Pancreas (tissue), 10 donors: Measurements from ENCODE around the gene PKP4. TPM values are rescaled to one million over a fixed set of nuclear protein-coding genes. Genes with fewer than 3 reads are reported as not detected.

ENCODE experiments used
- ATAC-seq, 4 donors: fragments of 200-7000 bp; cut with Tn5 transposase; one replicate each; pipeline versions ENCODE4 v1.8.0 to v1.9.1; 2020; ENCODE audit warnings: mild to moderate bottlenecking in 4 of 4, moderate library complexity in 4 of 4
- DNase-seq, 6 donors: peaks; one replicate each; pipeline ENCODE4 v3.0.0-alpha.2; 2020
- FAIRE-seq: peaks from 2 replicates; lab custom pipeline; 2012; peaks lifted over from hg19 to GRCh38; lab: Jason Lieb, UNC
- H3K27ac ChIP-seq, 4 donors: fragments of 200-600 bp; sonication (generic); 1 replicate in 3 of 4; 2 replicates in 1 of 4; pipeline versions ENCODE4 v1.5.0 to v1.8.0; 2020
- H3K27me3 ChIP-seq, 4 donors: fragments of 200-600 bp; one replicate each; pipeline ENCODE4 v1.8.0; 2021
- H3K36me3 ChIP-seq, 3 donors: fragments of 200-600 bp; sonication (generic) in 1 of 3; one replicate each; pipeline versions ENCODE4 v1.5.0 to v1.8.0; 2020 to 2021
- H3K4me1 ChIP-seq, 3 donors: fragments of 200-600 bp; one replicate each; pipeline ENCODE4 v1.8.0; 2021
- H3K4me3 ChIP-seq, 4 donors: fragments of 200-600 bp; sonication (generic) in 2 of 4; one replicate each; pipeline versions ENCODE4 v1.5.0 to v1.8.0; 2020 to 2021
- H3K9me3 ChIP-seq, 4 donors: fragments of 200-600 bp; one replicate each; pipeline ENCODE4 v1.8.0; 2021
- WGBS, 2 donors: extraction: QIAGEN DNeasy Blood & Tissue Kit; methylation state at CpG; one replicate each; pipeline ENCODE4 v1.1.7; 2013; 5-methylcytosine and 5-hydroxymethylcytosine counted together
- intact Hi-C, 3 donors: fragments of 100-400 bp; cut with DNase I; formaldehyde crosslinking; loops; one replicate each; pipeline versions ENCODE4 v1.11.1 to v1.14.2; 2022
- polyA plus RNA-seq, 2 donors: library from polyadenylated mRNA; stranded (reverse); fragments of 200-250 nt; gene quantifications; one replicate each; pipeline ENCODE4 v1.2.3, GENCODE V29; 2013
- total RNA-seq, 6 donors: library from RNA; stranded (reverse); fragmentation: NEBNext Ultra II Directional in 4 of 6; extraction: Animal tissue kit (Norgen Biotek cat#: 25700) in 4 of 6; gene quantifications; one replicate each; pipeline versions ENCODE4 v1.2.1 to v1.2.4, GENCODE V29; 2021 to 2023
- TF ChIP-seq, protein P1 (sequence below), 4 donors: fragments of 200-600 bp; sonication (generic) in 3 of 4; IDR thresholded peaks; one replicate each; pipeline versions ENCODE4 v1.5.0 to v1.8.0; 2021; ENCODE audit warnings: antibody characterized with exemption in 4 of 4
- donor health status: healthy with polysubstance abuse.
- donor health status: DM: no; HTN: no; CAD: no; lungs with moderate emphysema.
- donor health status: DM: no; HTN: no; CAD: no.
- donor health status: control.
- donor health status: control.
- donor health status: Bipolar disorder and iron deficiency.
- donor health status: DM: yes; HTN: yes; CAD: no.
- donor health status: DM: no; HTN: no; CAD: no.
- donor health status: DM: no; HTN: no; CAD: no.
- donor health status: DM: yes; HTN: yes; CAD: no.

PKP4 gene
- total and polyA plus RNA-seq, 8 donors = 20.4 to 46.2 (median 28.8) TPM

DNA sequence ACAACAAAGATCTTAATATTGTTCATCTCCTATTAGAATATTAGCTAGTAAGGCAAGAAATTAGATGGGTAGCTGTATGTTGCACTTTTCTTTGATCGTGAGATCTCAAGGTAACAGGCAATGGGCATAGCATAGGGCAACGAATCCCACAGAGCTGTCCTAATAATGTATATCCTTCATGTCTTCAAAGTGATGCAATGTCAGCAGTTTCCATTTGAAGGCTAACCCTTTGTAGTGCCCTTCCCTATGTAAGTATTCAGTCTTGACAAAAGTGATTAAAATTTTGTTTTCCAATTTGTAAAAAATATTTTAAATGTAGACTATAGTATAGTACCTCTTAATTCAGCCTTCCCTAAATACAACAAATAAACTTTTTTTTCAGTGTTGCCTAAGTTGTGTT, 112.5 kb downstream of the PKP4 start:
- Histone ChIP-seq H3K27ac (no peak overlapping the region), H3K36me3 (no peaks in the 10 kb centered on the region), H3K27me3 (no peaks in the 10 kb centered on the region), H3K4me3 (no peak overlapping the region), H3K4me1 (no peaks in the 10 kb centered on the region), H3K9me3 (no peaks in the 10 kb centered on the region)
- no peak for DNase-seq
- 94 to 95% methylated on average over 2 of the region's 2 CpGs for WGBS, 2 donors
- intact Hi-C loops = no loop called here
- ATAC-seq = no peak
- FAIRE-seq = no peak
- TF ChIP-seq, protein P1, sequence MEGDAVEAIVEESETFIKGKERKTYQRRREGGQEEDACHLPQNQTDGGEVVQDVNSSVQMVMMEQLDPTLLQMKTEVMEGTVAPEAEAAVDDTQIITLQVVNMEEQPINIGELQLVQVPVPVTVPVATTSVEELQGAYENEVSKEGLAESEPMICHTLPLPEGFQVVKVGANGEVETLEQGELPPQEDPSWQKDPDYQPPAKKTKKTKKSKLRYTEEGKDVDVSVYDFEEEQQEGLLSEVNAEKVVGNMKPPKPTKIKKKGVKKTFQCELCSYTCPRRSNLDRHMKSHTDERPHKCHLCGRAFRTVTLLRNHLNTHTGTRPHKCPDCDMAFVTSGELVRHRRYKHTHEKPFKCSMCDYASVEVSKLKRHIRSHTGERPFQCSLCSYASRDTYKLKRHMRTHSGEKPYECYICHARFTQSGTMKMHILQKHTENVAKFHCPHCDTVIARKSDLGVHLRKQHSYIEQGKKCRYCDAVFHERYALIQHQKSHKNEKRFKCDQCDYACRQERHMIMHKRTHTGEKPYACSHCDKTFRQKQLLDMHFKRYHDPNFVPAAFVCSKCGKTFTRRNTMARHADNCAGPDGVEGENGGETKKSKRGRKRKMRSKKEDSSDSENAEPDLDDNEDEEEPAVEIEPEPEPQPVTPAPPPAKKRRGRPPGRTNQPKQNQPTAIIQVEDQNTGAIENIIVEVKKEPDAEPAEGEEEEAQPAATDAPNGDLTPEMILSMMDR (IDR thresholded peaks at IDR 0.05) = no peak

DNA sequence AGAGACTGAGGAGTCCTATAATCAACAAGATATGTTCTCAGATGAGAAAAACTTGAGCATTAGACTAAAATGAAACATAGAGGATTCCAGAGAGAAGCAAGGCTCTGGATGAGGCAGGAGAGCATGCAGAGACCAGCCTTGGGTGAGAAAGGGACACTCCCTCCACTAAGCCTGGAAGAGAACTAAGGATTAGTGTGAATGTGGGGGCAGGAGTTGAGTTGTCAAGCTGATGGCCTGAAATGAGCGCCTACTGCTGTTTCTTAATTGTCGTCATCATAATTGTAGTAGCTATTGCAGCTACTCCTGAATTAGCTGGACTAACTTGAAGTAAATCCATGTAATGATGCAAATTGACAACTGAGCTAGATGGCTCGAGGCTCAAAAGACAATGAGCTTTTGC, 114.1 kb downstream of the PKP4 start:
- 97 to 100% methylated on average over 3 of the region's 3 CpGs for WGBS, 2 donors
- no peak for FAIRE-seq

DNA sequence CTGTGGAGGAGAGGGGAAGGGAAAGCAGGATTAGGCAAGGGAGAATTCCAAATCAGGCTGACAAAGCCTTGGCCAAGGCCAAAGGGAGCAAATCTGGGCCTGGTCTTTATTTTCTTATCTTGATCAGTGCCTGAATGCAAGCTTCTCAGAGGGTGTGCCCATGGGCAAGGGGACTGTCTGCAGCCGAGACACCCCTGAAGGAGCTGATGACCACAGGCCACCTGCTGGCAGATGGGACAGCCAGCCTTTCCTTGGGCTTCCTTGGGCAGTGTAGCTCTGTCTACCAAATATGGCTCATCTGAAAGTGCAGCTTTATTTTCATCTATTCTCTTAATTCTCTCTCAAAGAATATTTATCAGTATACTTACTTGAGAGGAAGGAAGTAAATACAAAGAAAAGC, 117.0 kb downstream of the PKP4 start:
- 89 to 94% methylated on average over 1 of the region's 1 CpG for WGBS, 2 donors
- Histone ChIP-seq H3K4me1 (peaks cover 0 to 4% (median 0%) of the 10 kb centered on the region in 3 donors), H3K9me3 (no peaks in the 10 kb centered on the region), H3K27ac (no peak overlapping the region), H3K36me3 (no peaks in the 10 kb centered on the region), H3K27me3 (no peaks in the 10 kb centered on the region), H3K4me3 (no peak overlapping the region)
- ATAC-seq = no peak
- FAIRE-seq = no peak
- TF ChIP-seq, protein P1 (IDR thresholded peaks at IDR 0.05) = no peak
- intact Hi-C loops = no loop called here
- no peak for DNase-seq

More for the DNA sequence above, 114.1 kb downstream of the PKP4 start:
- no peaks in the 10 kb centered on the region for H3K36me3 ChIP-seq
- H3K27me3 ChIP-seq = no peaks in the 10 kb centered on the region
- H3K27ac ChIP-seq = no peak overlapping the region
- no peak for ATAC-seq
- intact Hi-C loops = no loop called here
- no peak for DNase-seq
- H3K4me1 ChIP-seq = peaks cover 0 to 4% (median 0%) of the 10 kb centered on the region in 3 donors
- H3K4me3 ChIP-seq = no peak overlapping the region
- TF ChIP-seq, protein P1 (IDR thresholded peaks at IDR 0.05) = no peak
- no peaks in the 10 kb centered on the region for H3K9me3 ChIP-seq

DNA sequence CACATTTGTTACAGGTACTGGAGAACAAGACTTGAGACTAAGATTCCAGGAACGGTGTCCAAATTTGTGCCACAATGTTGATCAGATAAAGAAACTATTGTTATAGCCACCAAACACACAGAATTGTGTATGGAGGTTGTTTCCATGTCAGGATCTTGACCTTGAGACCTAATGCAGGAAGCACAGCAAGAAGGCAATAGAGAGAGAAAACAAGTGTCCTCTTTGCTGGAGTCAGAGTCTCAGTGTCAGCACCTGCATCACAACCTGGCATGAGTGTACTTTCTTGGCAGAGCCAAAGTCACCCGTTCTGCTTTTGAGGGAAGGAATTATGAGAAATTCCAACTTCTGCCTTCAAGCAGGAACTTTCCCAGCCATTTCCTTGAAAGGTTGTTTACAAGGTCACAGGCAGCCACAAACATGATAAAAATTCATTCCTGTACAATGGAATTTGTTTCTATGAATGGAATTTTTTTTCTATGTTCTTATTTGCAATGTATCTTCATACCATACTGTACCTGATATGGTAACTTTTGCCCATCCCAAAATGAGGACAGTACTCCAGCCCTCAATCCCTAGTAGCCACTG, 118.4 kb downstream of the PKP4 start:
- H3K9me3 ChIP-seq = no peaks in the 10 kb centered on the region
- no peaks in the 10 kb centered on the region for H3K27me3 ChIP-seq
- intact Hi-C loops = no loop called here
- no peak for DNase-seq
- TF ChIP-seq, protein P1 (IDR thresholded peaks at IDR 0.05) = no peak
- no peak for FAIRE-seq
- peaks cover 0 to 4% (median 0%) of the 10 kb centered on the region in 3 donors for H3K4me1 ChIP-seq
- no peak overlapping the region for H3K4me3 ChIP-seq
- WGBS, 2 donors = 35 to 36% methylated on average over 2 of the region's 2 CpGs
- H3K36me3 ChIP-seq = no peaks in the 10 kb centered on the region
- no peak overlapping the region for H3K27ac ChIP-seq
- peak in 3 of 4 donors; percentile 29 to 40 (median 29) for ATAC-seq

DNA sequence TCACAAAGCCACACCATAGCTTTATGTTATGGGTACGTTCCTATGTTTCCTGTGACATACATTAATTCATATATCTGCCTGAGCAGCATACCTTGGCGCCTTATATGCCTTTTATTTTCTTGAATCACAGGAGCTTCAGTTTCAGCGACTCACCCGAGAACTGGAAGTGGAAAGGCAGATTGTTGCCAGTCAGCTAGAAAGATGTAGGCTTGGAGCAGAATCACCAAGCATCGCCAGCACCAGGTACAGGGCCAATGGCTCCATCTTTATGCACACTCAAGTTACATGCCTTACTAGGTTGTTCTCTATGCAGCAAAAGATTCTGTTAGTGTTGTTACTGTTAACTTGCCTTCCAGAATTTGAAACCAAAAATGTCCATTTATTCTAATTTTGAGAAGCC, 120.4 kb downstream of the PKP4 start:
- DNase-seq (no peak), ATAC-seq (no peak), FAIRE-seq (no peak)
- intact Hi-C loops = no loop called here
- Histone ChIP-seq H3K4me3 (no peak overlapping the region), H3K27me3 (no peaks in the 10 kb centered on the region), H3K36me3 (no peaks in the 10 kb centered on the region), H3K9me3 (no peaks in the 10 kb centered on the region), H3K4me1 (peaks cover 0 to 4% (median 0%) of the 10 kb centered on the region in 3 donors), H3K27ac (no peak overlapping the region)
- TF ChIP-seq, protein P1 (IDR thresholded peaks at IDR 0.05) = no peak
- WGBS, 2 donors = 96 to 97% methylated on average over 5 of the region's 5 CpGs
